HFFc6 (cell line): Measurements from ENCODE around the gene LRRC27. TPM values are rescaled to one million over a fixed set of nuclear protein-coding genes. Genes with fewer than 3 reads are reported as not detected.

Experiments
- DNase-seq: peaks from one replicate; pipeline ENCODE4 v3.0.0-alpha.2; 2018
- H3K27ac Mint-ChIP-seq: 2 replicates; pipeline ENCODE4 v1.8.0; 2020; ENCODE audit warnings: mild to moderate bottlenecking, mixed read lengths
- H3K27me3 Mint-ChIP-seq: 2 replicates; pipeline ENCODE4 v1.8.0; 2021; ENCODE audit warnings: mild to moderate bottlenecking, moderate library complexity, mixed read lengths; ENCODE audit not compliant: insufficient read depth
- H3K36me3 Mint-ChIP-seq: 2 replicates; pipeline ENCODE4 v1.8.0; 2021; ENCODE audit warnings: low read depth, mixed read lengths
- H3K4me1 Mint-ChIP-seq: 2 replicates; pipeline ENCODE4 v1.8.0; 2020; ENCODE audit warnings: low read depth, mixed read lengths
- H3K4me3 Mint-ChIP-seq: 2 replicates; pipeline ENCODE4 v1.8.0; 2020; ENCODE audit warnings: mild to moderate bottlenecking, moderate library complexity, mixed read lengths
- H3K9me3 Mint-ChIP-seq: 2 replicates; pipeline ENCODE4 v1.8.0; 2020; ENCODE audit warnings: mild to moderate bottlenecking, mixed read lengths
- total RNA-seq, 6 experiments: library from RNA; stranded (reverse); fragmentation: NEBNext Ultra II Directional; extraction: Animal tissue kit (Norgen Biotek cat#: 25700); gene quantifications; 2 replicates in 1 of 6; 3 replicates in 5 of 6; pipeline ENCODE4 v1.2.3, GENCODE V29; 2021
- TF ChIP-seq, protein P1 (sequence below): fragments of 200-600 bp; sonication (generic); IDR thresholded peaks from 2 replicates; pipeline ENCODE4 v1.5.0; 2021; ENCODE audit warnings: antibody characterized with exemption, mild to moderate bottlenecking

The LRRC27 gene
- total RNA-seq, 6 experiments from 2014 or later, result 4.7 to 6.7 (median 6.0) TPM

DNA sequence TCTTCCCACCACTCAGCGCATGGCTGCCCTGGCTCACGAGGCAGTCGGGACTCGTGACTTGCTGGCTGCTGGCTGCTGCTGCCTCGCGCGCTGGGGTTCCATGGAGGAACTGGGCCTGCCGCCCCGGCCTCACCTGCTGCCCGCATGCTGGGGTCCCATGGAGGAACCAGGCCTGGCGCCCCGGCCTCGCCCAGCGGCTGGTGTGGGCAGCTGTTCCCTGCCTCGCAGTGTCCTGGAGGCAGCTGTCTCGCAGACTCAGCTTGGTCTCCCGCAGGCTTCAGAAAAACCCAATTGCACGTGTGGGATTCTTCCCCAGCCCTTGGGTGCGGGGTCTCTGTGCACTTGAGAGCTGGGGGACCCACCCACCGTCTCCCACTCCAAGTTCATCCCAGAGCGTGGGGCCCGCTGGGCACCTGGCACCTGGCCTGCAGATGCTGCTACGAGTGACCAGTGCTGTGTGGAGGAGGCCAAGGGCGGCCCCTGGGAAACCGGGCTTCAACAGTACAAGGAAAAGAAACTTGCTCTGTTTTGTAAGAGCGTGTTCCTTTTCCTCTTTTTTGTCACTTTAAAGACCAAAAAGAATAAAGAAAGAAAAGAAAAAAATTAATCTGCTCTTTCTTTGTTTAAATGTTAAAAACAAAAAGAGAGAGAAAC lies 85.4 kb downstream of the LRRC27 start:
- Mint-ChIP-seq H3K36me3 (0 out of 2 replicates have a peak, but pooled peaks cover 4% of the 10 kb centered on the region), H3K9me3 (no peaks in the 10 kb centered on the region), H3K27ac (no peak overlapping the region), H3K27me3 (no peaks in the 10 kb centered on the region), H3K4me1 (no peaks in the 10 kb centered on the region), H3K4me3 (no peak overlapping the region)
- TF ChIP-seq, protein P1, sequence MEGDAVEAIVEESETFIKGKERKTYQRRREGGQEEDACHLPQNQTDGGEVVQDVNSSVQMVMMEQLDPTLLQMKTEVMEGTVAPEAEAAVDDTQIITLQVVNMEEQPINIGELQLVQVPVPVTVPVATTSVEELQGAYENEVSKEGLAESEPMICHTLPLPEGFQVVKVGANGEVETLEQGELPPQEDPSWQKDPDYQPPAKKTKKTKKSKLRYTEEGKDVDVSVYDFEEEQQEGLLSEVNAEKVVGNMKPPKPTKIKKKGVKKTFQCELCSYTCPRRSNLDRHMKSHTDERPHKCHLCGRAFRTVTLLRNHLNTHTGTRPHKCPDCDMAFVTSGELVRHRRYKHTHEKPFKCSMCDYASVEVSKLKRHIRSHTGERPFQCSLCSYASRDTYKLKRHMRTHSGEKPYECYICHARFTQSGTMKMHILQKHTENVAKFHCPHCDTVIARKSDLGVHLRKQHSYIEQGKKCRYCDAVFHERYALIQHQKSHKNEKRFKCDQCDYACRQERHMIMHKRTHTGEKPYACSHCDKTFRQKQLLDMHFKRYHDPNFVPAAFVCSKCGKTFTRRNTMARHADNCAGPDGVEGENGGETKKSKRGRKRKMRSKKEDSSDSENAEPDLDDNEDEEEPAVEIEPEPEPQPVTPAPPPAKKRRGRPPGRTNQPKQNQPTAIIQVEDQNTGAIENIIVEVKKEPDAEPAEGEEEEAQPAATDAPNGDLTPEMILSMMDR, result no peak
- DNase-seq, result no peak

DNA sequence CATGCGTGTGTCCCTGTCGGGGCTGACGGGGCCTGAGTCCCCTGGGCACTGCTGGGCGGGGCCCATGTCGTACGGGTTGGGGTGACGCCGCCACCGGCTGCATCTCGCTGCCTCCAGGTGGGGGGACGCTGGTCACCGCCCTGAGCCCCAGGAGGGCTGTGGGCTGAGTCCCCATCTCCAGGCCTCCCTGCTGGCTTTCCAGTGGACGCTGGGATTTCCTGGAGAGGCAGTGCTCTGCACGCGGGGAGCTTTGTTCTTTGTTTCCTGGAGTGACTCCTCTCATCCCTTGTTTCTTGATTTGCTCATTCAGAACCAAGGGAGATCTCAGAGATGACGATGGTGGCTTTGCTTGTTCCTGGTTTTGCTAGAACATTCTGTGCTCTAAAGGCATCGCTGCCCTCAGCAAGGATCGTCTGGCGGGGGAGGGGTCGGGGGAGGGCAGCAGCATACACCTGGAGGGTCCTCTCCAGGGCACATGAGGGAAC lies 86.0 kb downstream of the LRRC27 start:
- no peak overlapping the region for H3K27ac Mint-ChIP-seq
- no peak overlapping the region for H3K4me3 Mint-ChIP-seq
- no peak for DNase-seq
- 0 out of 2 replicates have a peak, but pooled peaks cover 4% of the 10 kb centered on the region for H3K36me3 Mint-ChIP-seq
- H3K4me1 Mint-ChIP-seq, result no peaks in the 10 kb centered on the region
- TF ChIP-seq, protein P1, result no peak
- no peaks in the 10 kb centered on the region for H3K9me3 Mint-ChIP-seq
- H3K27me3 Mint-ChIP-seq, result no peaks in the 10 kb centered on the region

DNA sequence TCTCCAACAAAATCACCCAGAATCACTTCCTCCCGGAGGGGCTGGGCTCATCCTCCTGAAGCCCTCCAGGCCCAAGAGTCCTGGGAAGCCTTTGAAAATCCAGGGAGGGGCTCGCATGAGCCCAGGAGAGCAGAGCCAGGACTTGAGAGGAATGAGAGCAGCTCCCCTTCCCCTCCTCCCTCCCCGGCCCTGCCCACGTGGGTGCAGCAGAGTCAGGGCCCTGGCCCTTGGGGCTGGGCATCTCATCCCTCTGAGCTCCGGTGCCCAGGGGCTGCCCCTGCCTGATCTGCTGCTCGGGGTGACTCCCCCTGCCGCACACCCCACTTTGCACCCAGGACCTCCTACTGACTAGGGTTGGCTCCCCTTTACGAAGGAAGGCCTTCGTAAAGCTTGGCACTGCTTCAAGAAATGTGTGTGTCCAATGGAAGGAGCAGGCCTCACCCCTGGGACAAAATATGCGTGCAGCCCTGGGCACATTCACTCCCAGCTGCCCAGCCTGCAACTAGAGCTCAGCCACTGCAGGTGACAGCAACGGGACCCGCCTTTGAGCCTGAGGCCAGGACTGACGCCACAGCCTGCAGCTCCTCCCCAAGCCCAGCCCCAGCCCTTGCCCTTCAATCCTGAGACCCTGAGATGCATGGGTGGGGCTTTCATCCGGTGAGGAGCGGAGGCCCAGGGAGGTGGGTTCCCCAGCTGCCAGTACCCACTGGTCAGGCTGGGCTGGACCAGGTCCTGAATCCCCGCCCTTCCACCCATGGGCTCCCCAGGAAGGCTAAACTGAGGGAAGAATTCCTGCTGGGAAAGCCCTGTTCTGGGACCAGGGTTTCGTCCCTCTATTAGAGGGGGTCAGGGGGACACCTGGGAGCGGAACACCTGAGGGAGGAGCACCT lies 86.8 kb downstream of the LRRC27 start:
- 0 out of 2 replicates have a peak, but pooled peaks cover 4% of the 10 kb centered on the region for H3K36me3 Mint-ChIP-seq
- no peak for DNase-seq
- H3K27me3 Mint-ChIP-seq, result no peaks in the 10 kb centered on the region
- H3K4me3 Mint-ChIP-seq, result no peak overlapping the region
- H3K9me3 Mint-ChIP-seq, result no peaks in the 10 kb centered on the region
- H3K27ac Mint-ChIP-seq, result no peak overlapping the region
- TF ChIP-seq, protein P1, result no peak
- H3K4me1 Mint-ChIP-seq, result no peaks in the 10 kb centered on the region

DNA sequence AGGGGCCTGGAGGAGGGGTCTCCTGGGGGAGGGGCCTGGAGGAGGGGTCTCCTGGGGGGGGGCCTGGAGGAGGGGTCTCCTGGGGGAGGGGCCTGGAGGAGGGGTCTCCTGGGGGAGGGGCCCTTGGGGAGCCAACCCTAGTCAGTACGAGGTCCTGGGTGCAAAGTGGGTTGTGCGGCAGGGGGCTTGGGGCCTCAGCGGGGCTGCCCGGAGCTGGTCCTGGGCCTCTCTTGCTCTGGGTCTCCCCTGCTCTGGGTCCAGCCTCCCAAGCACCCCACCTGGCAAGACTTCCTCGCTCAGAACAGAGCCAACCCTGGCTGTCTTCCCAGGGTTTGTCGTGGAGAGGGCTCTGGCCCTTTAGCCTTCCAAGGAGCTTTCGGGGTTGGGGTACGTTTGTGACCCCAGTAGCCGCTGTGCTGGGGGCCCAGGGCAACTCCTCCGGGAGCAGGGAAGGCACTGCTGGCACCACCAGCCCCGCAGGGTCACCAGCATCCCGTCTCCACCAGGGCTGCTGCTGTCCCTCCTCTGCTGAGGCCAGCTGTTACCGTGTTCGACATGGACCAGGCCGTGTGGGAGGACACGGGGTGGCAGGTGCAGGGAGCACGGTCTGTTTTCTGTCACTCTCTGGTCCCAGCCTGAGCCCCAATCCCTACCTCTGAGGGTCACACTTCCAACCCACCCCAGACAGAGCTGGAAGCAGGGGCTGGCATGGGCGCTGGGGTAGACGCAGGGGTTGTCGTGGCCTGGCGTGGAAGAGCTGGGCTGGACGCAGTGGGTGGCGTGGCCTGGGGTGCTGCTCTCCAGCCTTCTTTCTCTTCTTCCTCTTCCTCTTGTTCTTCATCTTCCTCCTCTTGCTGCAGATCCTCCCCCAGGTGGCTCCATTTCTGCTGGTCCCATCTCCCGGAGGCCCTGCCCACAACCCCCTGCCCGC lies 87.8 kb downstream of the LRRC27 start:
- no peak overlapping the region for H3K27ac Mint-ChIP-seq
- H3K36me3 Mint-ChIP-seq, result 0 out of 2 replicates have a peak, but pooled peaks cover 4% of the 10 kb centered on the region
- TF ChIP-seq, protein P1, result no peak
- no peaks in the 10 kb centered on the region for H3K27me3 Mint-ChIP-seq
- H3K9me3 Mint-ChIP-seq, result no peaks in the 10 kb centered on the region
- H3K4me3 Mint-ChIP-seq, result no peak overlapping the region
- H3K4me1 Mint-ChIP-seq, result no peaks in the 10 kb centered on the region
- no peak for DNase-seq

DNA sequence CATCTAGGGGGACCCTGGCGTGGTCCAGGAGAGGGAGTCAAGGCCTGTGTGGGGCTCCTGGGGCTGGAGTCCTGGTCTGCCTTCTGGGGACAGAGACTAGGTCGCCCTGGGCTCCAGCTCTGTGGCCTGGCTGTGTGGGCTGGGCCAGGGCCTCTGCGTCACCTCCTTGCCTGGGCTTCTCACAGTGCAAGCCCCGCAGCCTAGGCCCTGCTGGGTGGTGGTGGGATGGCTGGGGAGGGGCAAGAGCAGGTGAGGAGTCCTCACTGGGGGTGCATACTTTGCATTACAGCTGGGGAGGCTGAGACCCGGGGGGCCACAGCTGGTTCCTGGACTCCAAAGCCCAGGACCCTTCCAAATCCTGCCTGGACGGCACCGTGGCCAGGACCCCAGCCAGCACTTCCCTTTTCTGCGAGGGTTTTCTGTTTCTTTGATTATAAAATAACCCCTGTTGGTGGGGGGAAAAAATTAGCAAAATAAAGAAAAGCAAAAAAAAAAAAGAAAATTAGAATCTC lies 88.5 kb downstream of the LRRC27 start:
- Mint-ChIP-seq H3K4me1 (no peaks in the 10 kb centered on the region), H3K9me3 (no peaks in the 10 kb centered on the region), H3K27me3 (no peaks in the 10 kb centered on the region), H3K36me3 (0 out of 2 replicates have a peak, but pooled peaks cover 1% of the 10 kb centered on the region), H3K27ac (no peak overlapping the region), H3K4me3 (no peak overlapping the region)
- no peak for DNase-seq
- TF ChIP-seq, protein P1, result no peak
